Dendritic cell treated with granulocyte-macrophage colony-stimulating factor and Interleukin-4, amounts not matched to agents 40 ng/mL and 50 ng/mL, for 4 days (primary cell): ENCODE measurements around the gene RNU6-9.

Experiments
- H3K27ac Mint-ChIP-seq: one replicate; pipeline ENCODE4 v1.8.0; 2022; ENCODE audit warnings: mild to moderate bottlenecking, mixed read lengths
- H3K27me3 Mint-ChIP-seq: one replicate; pipeline ENCODE4 v1.8.0; 2022; ENCODE audit warnings: mild to moderate bottlenecking, mixed read lengths
- H3K36me3 Mint-ChIP-seq: one replicate; pipeline ENCODE4 v1.8.0; 2022; ENCODE audit warnings: low read depth, mixed read lengths
- H3K4me1 Mint-ChIP-seq: one replicate; pipeline ENCODE4 v1.8.0; 2022; ENCODE audit warnings: low read depth, mixed read lengths
- H3K4me3 Mint-ChIP-seq: one replicate; pipeline ENCODE4 v1.8.0; 2022; ENCODE audit warnings: mild to moderate bottlenecking, moderate library complexity, mixed read lengths
- H3K9me3 Mint-ChIP-seq: one replicate; pipeline ENCODE4 v1.8.0; 2022; ENCODE audit warnings: mixed read lengths
- intact Hi-C: fragments of 100-400 bp; cut with micrococcal nuclease; formaldehyde crosslinking; loops from one replicate; pipeline ENCODE4 v1.15.0; 2022

RNU6-9 gene

GRCh38 chr19:903266-903797 lies 10.0 kb downstream of the RNU6-9 start:
- no peak overlapping the region for H3K27ac Mint-ChIP-seq
- no peaks in the 10 kb centered on the region for H3K9me3 Mint-ChIP-seq
- H3K27me3 Mint-ChIP-seq: no peaks in the 10 kb centered on the region
- peaks cover 74% of the 10 kb centered on the region for H3K36me3 Mint-ChIP-seq
- H3K4me1 Mint-ChIP-seq: peaks cover 33% of the 10 kb centered on the region
- intact Hi-C loops: no loop called here
- H3K4me3 Mint-ChIP-seq: no peak overlapping the region

GRCh38 chr19:904545-904944 lies 11.3 kb downstream of the RNU6-9 start:
- H3K4me3 Mint-ChIP-seq: no peak overlapping the region
- intact Hi-C loops: no loop called here
- no peak overlapping the region for H3K27ac Mint-ChIP-seq
- H3K27me3 Mint-ChIP-seq: no peaks in the 10 kb centered on the region
- no peaks in the 10 kb centered on the region for H3K9me3 Mint-ChIP-seq
- H3K4me1 Mint-ChIP-seq: peaks cover 45% of the 10 kb centered on the region
- H3K36me3 Mint-ChIP-seq: peaks cover 68% of the 10 kb centered on the region

- no peak overlapping the region for H3K27ac Mint-ChIP-seq
- no peaks in the 10 kb centered on the region for H3K9me3 Mint-ChIP-seq
- H3K4me3 Mint-ChIP-seq: no peak overlapping the region
- H3K36me3 Mint-ChIP-seq: peaks cover 58% of the 10 kb centered on the region
- intact Hi-C loops: no loop called here
- peaks cover 45% of the 10 kb centered on the region for H3K4me1 Mint-ChIP-seq
- no peaks in the 10 kb centered on the region for H3K27me3 Mint-ChIP-seq
Observed at GRCh38 chr19:906480-906879, 13.2 kb downstream of the RNU6-9 start.

- Mint-ChIP-seq H3K27me3 (no peaks in the 10 kb centered on the region), H3K27ac (peak overlapping the region; percentile 86), H3K36me3 (peaks cover 50% of the 10 kb centered on the region), H3K4me3 (no peak overlapping the region), H3K9me3 (no peaks in the 10 kb centered on the region), H3K4me1 (peaks cover 40% of the 10 kb centered on the region)
- intact Hi-C loops: no loop called here
Observed at GRCh38 chr19:907183-907853, 14.0 kb downstream of the RNU6-9 start.

GRCh38 chr19:911197-912033 lies 18.1 kb downstream of the RNU6-9 start:
- Mint-ChIP-seq H3K4me1 (peaks cover 50% of the 10 kb centered on the region), H3K27me3 (peaks cover 7% of the 10 kb centered on the region), H3K9me3 (no peaks in the 10 kb centered on the region), H3K36me3 (peaks cover 22% of the 10 kb centered on the region), H3K4me3 (peak overlapping the region; percentile 46), H3K27ac (no peak overlapping the region)
- intact Hi-C loops: loop anchor here (2.0 kb wide), 1 partner anchor 49 kb away; no protein-coding TSS in a partner anchor

GRCh38 chr19:912181-913079 lies 19.1 kb downstream of the RNU6-9 start:
- Mint-ChIP-seq H3K9me3 (no peaks in the 10 kb centered on the region), H3K4me3 (peak overlapping the region; percentile 89), H3K36me3 (peaks cover 16% of the 10 kb centered on the region), H3K27me3 (peaks cover 14% of the 10 kb centered on the region), H3K4me1 (peaks cover 41% of the 10 kb centered on the region), H3K27ac (peak overlapping the region; percentile 85)
- intact Hi-C loops: loop anchor here (2.0 kb wide), 1 partner anchor 50 kb away; no protein-coding TSS in a partner anchor

- H3K27ac Mint-ChIP-seq: peak within 1 kb of the TSS; percentile 85
- H3K4me3 Mint-ChIP-seq: peak within 1 kb of the TSS; percentile 89
- no peaks in the 10 kb centered on the region for H3K9me3 Mint-ChIP-seq
- peaks cover 38% of the 10 kb centered on the region for H3K4me1 Mint-ChIP-seq
- H3K27me3 Mint-ChIP-seq: peaks cover 22% of the 10 kb centered on the region
- H3K36me3 Mint-ChIP-seq: peaks cover 16% of the 10 kb centered on the region
- intact Hi-C loops: loop anchor here (2.0 kb wide), 1 partner anchor 50 kb away; no protein-coding TSS in a partner anchor
Observed at GRCh38 chr19:913080-913748, 19.9 kb downstream of the RNU6-9 start, which contains the start of gene R3HDM4. Gene R3HDM4 (minus strand): TSS chr19:913219. CDS start chr19:913157, 62 bp downstream.

GRCh38 chr19:916645-917322 lies 23.5 kb downstream of the RNU6-9 start:
- no peak overlapping the region for H3K27ac Mint-ChIP-seq
- H3K4me1 Mint-ChIP-seq: peaks cover 29% of the 10 kb centered on the region
- H3K4me3 Mint-ChIP-seq: peak overlapping the region; percentile 13
- intact Hi-C loops: no loop called here
- no peaks in the 10 kb centered on the region for H3K9me3 Mint-ChIP-seq
- H3K27me3 Mint-ChIP-seq: peaks cover 51% of the 10 kb centered on the region
- H3K36me3 Mint-ChIP-seq: no peaks in the 10 kb centered on the region

GRCh38 chr19:917323-918151 lies 24.3 kb downstream of the RNU6-9 start, which contains the start of gene KISS1R:
Gene KISS1R (plus strand): TSS chr19:917333. CDS start chr19:917503, 170 bp downstream.
- Mint-ChIP-seq H3K4me1 (peaks cover 32% of the 10 kb centered on the region), H3K36me3 (no peaks in the 10 kb centered on the region), H3K9me3 (no peaks in the 10 kb centered on the region), H3K4me3 (peak within 1 kb of the TSS; percentile 34), H3K27me3 (peaks cover 53% of the 10 kb centered on the region), H3K27ac (no peak within 1 kb of the TSS)
- intact Hi-C loops: no loop called here

GRCh38 chr19:918152-918437 lies 24.8 kb downstream of the RNU6-9 start:
- H3K9me3 Mint-ChIP-seq: no peaks in the 10 kb centered on the region
- intact Hi-C loops: no loop called here
- peaks cover 33% of the 10 kb centered on the region for H3K4me1 Mint-ChIP-seq
- no peak overlapping the region for H3K4me3 Mint-ChIP-seq
- H3K27ac Mint-ChIP-seq: no peak overlapping the region
- no peaks in the 10 kb centered on the region for H3K36me3 Mint-ChIP-seq
- H3K27me3 Mint-ChIP-seq: peaks cover 55% of the 10 kb centered on the region

GRCh38 chr19:918481-919198 lies 25.4 kb downstream of the RNU6-9 start:
- Mint-ChIP-seq H3K27me3 (peaks cover 59% of the 10 kb centered on the region), H3K36me3 (no peaks in the 10 kb centered on the region), H3K27ac (no peak overlapping the region), H3K4me3 (no peak overlapping the region), H3K9me3 (no peaks in the 10 kb centered on the region), H3K4me1 (peaks cover 39% of the 10 kb centered on the region)
- intact Hi-C loops: no loop called here
